ENCODE data around the gene CH25H.

DNA sequence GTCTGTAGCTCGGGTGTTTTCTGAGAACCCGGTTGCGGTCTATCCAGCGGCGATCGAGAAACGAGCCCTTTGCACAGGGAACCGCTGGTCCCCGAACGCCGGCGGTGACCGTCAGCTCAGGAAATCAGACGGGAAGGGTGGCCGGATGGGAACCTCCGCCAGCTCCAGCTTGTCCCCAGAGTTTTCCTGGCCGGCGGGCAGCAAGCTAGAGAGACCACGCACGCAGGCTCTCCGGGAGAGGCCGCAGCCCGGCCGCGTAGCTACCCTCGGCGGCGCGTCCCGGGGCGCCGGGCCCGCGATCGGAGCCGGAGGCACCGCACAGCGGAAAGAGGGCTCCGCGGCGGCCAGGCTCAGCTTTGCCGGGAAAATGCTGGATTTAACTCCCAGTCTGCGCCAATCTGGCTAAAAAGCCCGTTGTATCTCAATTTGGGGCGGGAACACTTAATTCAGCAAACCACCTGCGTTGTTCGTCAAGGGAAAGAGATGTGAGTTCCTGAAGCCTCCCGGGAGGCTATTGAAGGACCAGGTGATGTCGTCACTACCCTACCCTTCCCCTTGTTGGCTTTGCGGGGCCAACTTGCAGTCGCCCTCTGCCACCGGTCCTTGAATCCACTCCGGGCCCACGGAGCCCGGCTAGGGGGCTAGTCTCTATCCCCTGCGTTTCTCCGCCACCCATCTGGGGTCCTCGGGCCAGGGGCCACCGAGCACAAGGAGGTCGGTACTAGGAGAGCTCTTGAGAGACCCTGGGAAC lies 859 bp upstream of the CH25H start:
- TF ChIP-seq, protein P1, sequence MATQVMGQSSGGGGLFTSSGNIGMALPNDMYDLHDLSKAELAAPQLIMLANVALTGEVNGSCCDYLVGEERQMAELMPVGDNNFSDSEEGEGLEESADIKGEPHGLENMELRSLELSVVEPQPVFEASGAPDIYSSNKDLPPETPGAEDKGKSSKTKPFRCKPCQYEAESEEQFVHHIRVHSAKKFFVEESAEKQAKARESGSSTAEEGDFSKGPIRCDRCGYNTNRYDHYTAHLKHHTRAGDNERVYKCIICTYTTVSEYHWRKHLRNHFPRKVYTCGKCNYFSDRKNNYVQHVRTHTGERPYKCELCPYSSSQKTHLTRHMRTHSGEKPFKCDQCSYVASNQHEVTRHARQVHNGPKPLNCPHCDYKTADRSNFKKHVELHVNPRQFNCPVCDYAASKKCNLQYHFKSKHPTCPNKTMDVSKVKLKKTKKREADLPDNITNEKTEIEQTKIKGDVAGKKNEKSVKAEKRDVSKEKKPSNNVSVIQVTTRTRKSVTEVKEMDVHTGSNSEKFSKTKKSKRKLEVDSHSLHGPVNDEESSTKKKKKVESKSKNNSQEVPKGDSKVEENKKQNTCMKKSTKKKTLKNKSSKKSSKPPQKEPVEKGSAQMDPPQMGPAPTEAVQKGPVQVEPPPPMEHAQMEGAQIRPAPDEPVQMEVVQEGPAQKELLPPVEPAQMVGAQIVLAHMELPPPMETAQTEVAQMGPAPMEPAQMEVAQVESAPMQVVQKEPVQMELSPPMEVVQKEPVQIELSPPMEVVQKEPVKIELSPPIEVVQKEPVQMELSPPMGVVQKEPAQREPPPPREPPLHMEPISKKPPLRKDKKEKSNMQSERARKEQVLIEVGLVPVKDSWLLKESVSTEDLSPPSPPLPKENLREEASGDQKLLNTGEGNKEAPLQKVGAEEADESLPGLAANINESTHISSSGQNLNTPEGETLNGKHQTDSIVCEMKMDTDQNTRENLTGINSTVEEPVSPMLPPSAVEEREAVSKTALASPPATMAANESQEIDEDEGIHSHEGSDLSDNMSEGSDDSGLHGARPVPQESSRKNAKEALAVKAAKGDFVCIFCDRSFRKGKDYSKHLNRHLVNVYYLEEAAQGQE (IDR thresholded peaks at IDR 0.05; ENCODE audit: low read depth) = no peak
- no peak for TF ChIP-seq RAD21 (IDR thresholded peaks at IDR 0.05; ENCODE audit: low read depth)
- no peak for TF ChIP-seq YY1 (IDR thresholded peaks at IDR 0.05; ENCODE audit: low read depth)
- TF ChIP-seq EP300 (IDR thresholded peaks at IDR 0.05; ENCODE audit: borderline replicate concordance) = no peak
- TF ChIP-seq CEBPB (IDR thresholded peaks at IDR 0.05) = no peak
- TF ChIP-seq NFIC (IDR thresholded peaks at IDR 0.05) = no peak
- TF ChIP-seq TAF1 (IDR thresholded peaks at IDR 0.05; ENCODE audit: low read depth) = no peak
- TF ChIP-seq TCF12 (IDR thresholded peaks at IDR 0.05; ENCODE audit: low read depth) = no peak
